ENCODE measurements around the gene KIF1A. TPM values are rescaled to one million over a fixed set of nuclear protein-coding genes. Genes with fewer than 3 reads are reported as not detected.

KIF1A gene
- total and polyA plus RNA-seq, 2 donors (not counting 3 experiments of a cell fraction or from before 2014, with no cell fraction given): 0.11 to 0.64 TPM

GRCh38 chr2:240825476-240825875 lies 5.5 kb upstream of the KIF1A start:
- Histone ChIP-seq H3K9me1 (replicated peaks; ENCODE audit: control insufficient read depth, extremely low read depth, insufficient read depth, low read length) (no peaks in the 10 kb centered on the region), H3K4me3 (replicated peaks in 1 of 3; ENCODE audit: insufficient read depth in 1 of 3, low read depth in 1 of 3, low read length in 3 of 3) (no peak overlapping the region), H3K27me3 (ENCODE audit: control insufficient read depth in 2 of 2, insufficient read depth in 2 of 2, low read length in 2 of 2) (peaks cover 41 to 53% of the 10 kb centered on the region in 2 experiments), H3K4me1 (ENCODE audit: control insufficient read depth, extremely low read depth, insufficient read depth, low read length) (no peaks in the 10 kb centered on the region), H3K36me3 (ENCODE audit: control insufficient read depth in 2 of 2, extremely low read depth in 1 of 2, insufficient read depth in 2 of 2, low read length in 2 of 2) (no peaks in the 10 kb centered on the region), H3K9me3 (replicated peaks; ENCODE audit: control insufficient read depth, insufficient read depth, low read length) (no peaks in the 10 kb centered on the region), H2AFZ (ENCODE audit: low read depth, low read length) (no peak overlapping the region), H3K9ac (replicated peaks; ENCODE audit: extremely low read depth, insufficient read depth, low read length) (no peak overlapping the region), H4K20me1 (replicated peaks; ENCODE audit: control insufficient read depth, extremely low read depth, insufficient read depth, low read length) (no peaks in the 10 kb centered on the region), H3K27ac (ENCODE audit: insufficient read depth, low read depth, low read length) (no peak overlapping the region), H3K4me2 (ENCODE audit: insufficient read depth, low read length) (no peak overlapping the region), H3K79me2 (ENCODE audit: control insufficient read depth, insufficient read depth, low read length) (no peaks in the 10 kb centered on the region)
- CTCF ChIA-PET: no interaction called here
- no peak for DNase-seq (ENCODE audit: low read depth, low spot score)
- intact Hi-C loops (cut with micrococcal nuclease): no loop called here
- dilution Hi-C loops (cut with MboI; ENCODE audit: extremely low pct_ligation_motif_present, low sequenced_read_pairs): no loop called here
- FAIRE-seq: no peak
- POLR2A ChIA-PET: no interaction called here
- TF ChIP-seq POLR2A (IDR thresholded peaks at IDR 0.05; ENCODE audit: low read depth, low read length): no peak
- TF ChIP-seq MYC (IDR thresholded peaks at IDR 0.05; ENCODE audit: low read depth, low read length): no peak
- TF ChIP-seq MAX (IDR thresholded peaks at IDR 0.05; ENCODE audit: insufficient read depth, insufficient read length): no peak
- TF ChIP-seq FOS (IDR thresholded peaks at IDR 0.05; ENCODE audit: borderline replicate concordance, insufficient read depth, low read length): no peak
- TF ChIP-seq GATA2 (IDR thresholded peaks at IDR 0.05; ENCODE audit: insufficient read depth, insufficient read length, low read depth, low read length): no peak
- no peak for TF ChIP-seq EZH2 (IDR thresholded peaks at IDR 0.05; ENCODE audit: borderline replicate concordance, low read depth, low read length, severe bottlenecking)
- TF ChIP-seq CTCF (IDR thresholded peaks at IDR 0.05; ENCODE audit: extremely low read depth in 1 of 2, insufficient read depth in 1 of 2, low read depth in 1 of 2, low read length in 2 of 2): no peak
- TF ChIP-seq POLR2AphosphoS5 (IDR thresholded peaks at IDR 0.05; ENCODE audit: insufficient read depth, low read depth, low read length): no peak
- TF ChIP-seq JUN (IDR thresholded peaks at IDR 0.05; ENCODE audit: borderline replicate concordance, insufficient read depth, insufficient read length, low read depth): no peak
- BruUV-seq (replicated peaks): no TSS peak

Data from endothelial cell of umbilical vein (primary cell).